Esophagus squamous epithelium (tissue), 4 donors: ENCODE measurements around the gene ROR2.

Experiments used
- POLR2A ChIP-seq, 4 donors: fragments of 450-650 bp; IDR thresholded peaks; one replicate each; pipeline ENCODE4 v1.6.1; 2017; ENCODE audit warnings: antibody characterized with exemption in 4 of 4, mild to moderate bottlenecking in 4 of 4, moderate library complexity in 3 of 4
- TF ChIP-seq, protein P1 (sequence below), 6 experiments: fragments of 450-650 bp in 4 of 6; fragments of 200-600 bp in 2 of 6; sonication (generic) in 2 of 6; IDR thresholded peaks; one replicate each; pipeline ENCODE4 v1.5.1; 2016 to 2019; ENCODE audit warnings: antibody characterized with exemption in 6 of 6, mild to moderate bottlenecking in 4 of 6, moderate library complexity in 4 of 6

DNA sequence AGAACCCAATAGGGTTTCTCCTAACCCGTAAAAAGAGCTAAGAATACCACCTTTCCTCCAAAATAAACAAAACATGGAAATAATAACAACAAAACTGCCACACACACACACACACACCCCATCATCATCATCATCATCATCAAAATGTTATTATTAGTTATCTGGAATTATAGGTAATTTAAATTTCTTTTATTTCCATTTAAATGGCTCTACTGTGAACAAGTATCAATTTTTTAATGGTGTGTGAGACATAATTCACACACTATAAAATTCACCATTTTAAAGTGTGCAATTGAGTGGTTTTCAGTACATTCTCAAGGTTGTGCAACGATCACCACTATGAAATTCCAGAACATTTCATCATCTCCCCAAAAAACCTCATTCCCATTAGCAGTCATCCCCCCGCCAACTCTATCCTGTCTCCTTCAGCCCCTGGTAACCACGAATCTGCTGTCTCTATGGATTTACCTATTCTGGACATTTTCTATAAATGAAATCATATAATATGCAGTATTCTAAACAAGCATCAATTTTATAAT, 172.7 kb downstream of the ROR2 start:
- TF ChIP-seq, protein P1, sequence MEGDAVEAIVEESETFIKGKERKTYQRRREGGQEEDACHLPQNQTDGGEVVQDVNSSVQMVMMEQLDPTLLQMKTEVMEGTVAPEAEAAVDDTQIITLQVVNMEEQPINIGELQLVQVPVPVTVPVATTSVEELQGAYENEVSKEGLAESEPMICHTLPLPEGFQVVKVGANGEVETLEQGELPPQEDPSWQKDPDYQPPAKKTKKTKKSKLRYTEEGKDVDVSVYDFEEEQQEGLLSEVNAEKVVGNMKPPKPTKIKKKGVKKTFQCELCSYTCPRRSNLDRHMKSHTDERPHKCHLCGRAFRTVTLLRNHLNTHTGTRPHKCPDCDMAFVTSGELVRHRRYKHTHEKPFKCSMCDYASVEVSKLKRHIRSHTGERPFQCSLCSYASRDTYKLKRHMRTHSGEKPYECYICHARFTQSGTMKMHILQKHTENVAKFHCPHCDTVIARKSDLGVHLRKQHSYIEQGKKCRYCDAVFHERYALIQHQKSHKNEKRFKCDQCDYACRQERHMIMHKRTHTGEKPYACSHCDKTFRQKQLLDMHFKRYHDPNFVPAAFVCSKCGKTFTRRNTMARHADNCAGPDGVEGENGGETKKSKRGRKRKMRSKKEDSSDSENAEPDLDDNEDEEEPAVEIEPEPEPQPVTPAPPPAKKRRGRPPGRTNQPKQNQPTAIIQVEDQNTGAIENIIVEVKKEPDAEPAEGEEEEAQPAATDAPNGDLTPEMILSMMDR (IDR thresholded peaks at IDR 0.05): no peak
- TF ChIP-seq POLR2A (IDR thresholded peaks at IDR 0.05): no peak
